ENCODE results near the gene KIF16B. TPM values are rescaled to one million over a fixed set of nuclear protein-coding genes. Genes with fewer than 3 reads are reported as not detected.

Gene KIF16B
- total RNA-seq, 1 experiment from 2014 or later = 7.6 TPM

- TF ChIP-seq USF1 (CRISPR knock-in tag; IDR thresholded peaks at IDR 0.05) (no peak), SMAD3 (CRISPR knock-in tag; IDR thresholded peaks at IDR 0.05; ENCODE audit: borderline replicate concordance) (no peak), E2F5 (CRISPR knock-in tag; IDR thresholded peaks at IDR 0.05) (no peak)
Measured at GRCh38 chr20:16246291-16246690, 327.0 kb downstream of the KIF16B start (continued).

GRCh38 chr20:16245879-16246278, 327.4 kb downstream of the KIF16B start:
- H3K27me3 Mint-ChIP-seq (ENCODE audit: low read depth) = no peaks in the 10 kb centered on the region
- no peak overlapping the region for H3K4me3 Mint-ChIP-seq
- DNase-seq (ENCODE audit: low spot score) = no peak
- H3K36me3 Mint-ChIP-seq = no peaks in the 10 kb centered on the region
- ATAC-seq = no peak
- no peak for TF ChIP-seq USF2 (CRISPR knock-in tag; IDR thresholded peaks at IDR 0.05)
- TF ChIP-seq ETV6 (CRISPR knock-in tag; IDR thresholded peaks at IDR 0.05) = no peak
- TF ChIP-seq CDX4 (CRISPR knock-in tag; IDR thresholded peaks at IDR 0.05; ENCODE audit: borderline replicate concordance) = no peak
- no peak for TF ChIP-seq ZNF532 (CRISPR knock-in tag; IDR thresholded peaks at IDR 0.05; ENCODE audit: borderline replicate concordance)
- TF ChIP-seq NR2C2 (CRISPR knock-in tag; IDR thresholded peaks at IDR 0.05) = no peak
- no peak for TF ChIP-seq ZNF138 (CRISPR knock-in tag; conservative IDR thresholded peaks at IDR 0.05)
- no peak for TF ChIP-seq KAT7 (CRISPR knock-in tag; IDR thresholded peaks at IDR 0.05; ENCODE audit: borderline replicate concordance)
- TF ChIP-seq NFYB (CRISPR knock-in tag; conservative IDR thresholded peaks at IDR 0.05; ENCODE audit: low read depth) = no peak
- no peak for TF ChIP-seq GTF2I (CRISPR knock-in tag; conservative IDR thresholded peaks at IDR 0.05)
- no peak for TF ChIP-seq FOXP4 (CRISPR knock-in tag; IDR thresholded peaks at IDR 0.05)
- no peak for TF ChIP-seq CREM (CRISPR knock-in tag; IDR thresholded peaks at IDR 0.05)
- no peak for TF ChIP-seq MXD4 (CRISPR knock-in tag; IDR thresholded peaks at IDR 0.05; ENCODE audit: borderline replicate concordance)
- no peak for TF ChIP-seq SMAD4 (CRISPR knock-in tag; IDR thresholded peaks at IDR 0.05)
- TF ChIP-seq RELA (CRISPR knock-in tag; IDR thresholded peaks at IDR 0.05; ENCODE audit: borderline replicate concordance) = no peak
- TF ChIP-seq IRF1 (CRISPR knock-in tag; IDR thresholded peaks at IDR 0.05) = no peak
- TF ChIP-seq JAZF1 (CRISPR knock-in tag; IDR thresholded peaks at IDR 0.05) = no peak
- no peak for TF ChIP-seq ATF6 (CRISPR knock-in tag; IDR thresholded peaks at IDR 0.05)
- no peaks in the 10 kb centered on the region for H3K4me1 Mint-ChIP-seq
- ChIA-PET POLR2A (no interaction called here), CTCF (no interaction called here)
- H3K9me3 Mint-ChIP-seq = no peaks in the 10 kb centered on the region; the same call in 1 of the 2 replicates
- H3K27ac Mint-ChIP-seq = no peak overlapping the region

Measured in WTC11 (cell line).